GM10266 (cell line): ENCODE data around the gene LAMA3.

Experiments used
- DNase-seq: peaks from one replicate; pipeline ENCODE4 v3.0.0; 2012; ENCODE audit errors: extremely low spot score
- CTCF ChIP-seq: IDR thresholded peaks from 2 replicates; pipeline ENCODE4 v1.5.1; 2012; ENCODE audit warnings: mild to moderate bottlenecking, low read depth; ENCODE audit not compliant: control insufficient read depth, insufficient read depth; ENCODE audit errors: missing control alignments

LAMA3 gene

DNA sequence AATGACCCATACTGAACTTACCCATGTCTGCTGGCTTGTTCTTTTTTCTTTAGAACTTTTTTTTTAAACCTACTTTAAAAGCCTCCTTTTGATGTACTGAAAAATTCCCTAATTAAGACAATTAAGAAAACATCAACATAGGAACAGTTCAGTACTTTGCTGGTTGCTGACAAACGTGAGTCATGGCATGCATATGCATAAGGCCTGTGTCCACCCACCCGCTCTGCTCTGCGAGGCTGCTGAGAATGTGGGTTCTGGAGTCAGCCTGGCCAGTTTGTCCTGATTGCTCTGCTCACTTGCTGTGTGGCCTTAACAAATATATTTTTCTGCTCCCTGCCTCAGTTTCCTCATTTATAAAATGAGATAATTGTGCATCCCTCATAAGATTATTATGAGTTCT is 27.3 kb downstream of the LAMA3 start:
- no peak for TF ChIP-seq CTCF
- DNase-seq: no peak

- TF ChIP-seq CTCF: no peak
- no peak for DNase-seq
Measured at GRCh38 chr18:23716966-23717365, 27.7 kb downstream of the LAMA3 start.

DNA sequence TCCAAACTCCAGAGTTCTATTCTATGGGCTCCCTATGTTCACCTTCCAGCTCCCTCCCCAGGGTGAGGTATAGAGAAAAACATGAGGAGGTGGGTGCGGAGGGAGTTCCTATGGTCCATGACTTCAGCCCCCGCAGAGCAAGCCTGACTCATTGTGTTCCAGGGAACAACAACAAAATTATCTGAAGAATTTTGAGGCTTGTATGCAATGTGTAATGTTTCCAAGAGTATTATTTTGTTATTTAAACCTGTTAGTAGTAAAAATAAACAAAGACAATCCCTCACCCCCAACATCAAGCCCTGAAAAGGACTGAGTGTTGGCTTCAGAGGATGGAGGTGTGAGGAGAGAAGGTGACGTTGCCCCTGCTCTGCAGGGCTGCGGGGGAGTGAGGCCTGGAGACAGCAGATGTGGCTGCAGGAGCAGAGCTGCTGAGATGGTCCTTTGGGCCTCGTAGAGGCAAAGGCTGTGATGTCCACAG is 29.0 kb downstream of the LAMA3 start:
- no peak for DNase-seq

GRCh38 chr18:23718731-23719130 is 29.5 kb downstream of the LAMA3 start:
- TF ChIP-seq CTCF: no peak
- DNase-seq: no peak

More for the DNA sequence above, 29.0 kb downstream of the LAMA3 start:
- no peak for TF ChIP-seq CTCF

DNA sequence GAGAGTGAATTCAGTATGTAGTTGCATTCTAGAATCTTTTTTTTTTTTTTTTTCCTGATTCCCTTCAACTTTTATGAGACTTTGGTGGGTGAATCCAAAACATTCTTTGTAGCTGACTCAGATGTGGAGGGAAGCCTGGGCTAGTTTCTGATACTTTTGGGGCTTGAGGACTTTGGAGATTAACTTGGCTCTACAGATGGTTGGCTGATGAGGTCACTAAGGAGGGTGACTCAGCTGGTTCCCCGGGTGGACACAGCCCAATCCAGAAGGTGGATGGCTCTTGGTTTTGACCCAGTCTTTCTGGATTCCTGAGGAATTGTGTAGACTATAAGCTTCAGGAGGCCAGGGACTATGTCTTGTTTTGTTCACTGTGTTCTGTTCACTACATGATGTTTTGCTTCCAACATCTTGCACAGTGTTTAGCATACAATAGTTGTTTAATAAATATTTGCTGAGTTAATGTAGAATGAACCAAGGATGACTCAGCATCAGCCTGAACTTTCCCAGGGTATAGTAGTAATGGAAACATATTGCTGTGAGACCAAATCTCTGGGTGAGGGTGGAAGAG is 30.5 kb downstream of the LAMA3 start:
- DNase-seq: no peak
- no peak for TF ChIP-seq CTCF

DNA sequence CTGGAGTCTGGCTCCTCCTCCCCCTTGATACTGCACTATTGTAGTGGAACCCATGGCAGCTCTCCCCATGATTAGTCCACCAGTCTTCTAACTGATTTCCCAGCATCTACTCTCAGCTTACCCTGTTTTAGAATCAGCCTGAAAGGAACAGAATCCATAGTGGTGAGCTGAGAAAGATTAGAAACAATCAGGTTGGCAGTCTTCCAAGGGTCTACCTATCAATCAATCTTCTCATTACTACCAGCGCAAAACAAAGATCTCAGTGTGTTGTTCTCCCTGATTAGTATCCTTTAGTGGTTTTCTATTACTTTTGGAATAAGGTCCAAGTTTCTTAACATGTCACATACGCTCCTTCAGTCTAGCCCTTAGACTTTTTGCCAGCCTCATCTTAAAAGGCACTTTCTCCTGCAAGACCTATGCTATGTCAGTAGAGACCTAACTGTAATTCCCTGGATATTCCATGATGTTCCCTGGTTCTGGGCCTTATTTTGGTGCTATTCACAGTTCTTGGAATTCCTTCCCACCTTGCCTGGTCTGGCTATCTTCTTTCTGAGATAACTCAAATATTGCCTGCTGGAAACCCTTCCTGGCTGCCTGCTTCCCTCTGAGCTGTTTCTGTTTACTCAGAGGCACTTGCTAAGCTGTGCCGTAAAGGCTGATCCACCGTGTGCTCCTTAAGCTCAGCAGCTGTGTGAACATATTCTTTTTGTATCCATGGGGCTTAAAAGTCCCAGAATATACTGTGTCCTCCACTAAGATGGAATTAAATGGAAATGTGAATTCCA is 32.6 kb downstream of the LAMA3 start:
- no peak for DNase-seq
- TF ChIP-seq CTCF: no peak

DNA sequence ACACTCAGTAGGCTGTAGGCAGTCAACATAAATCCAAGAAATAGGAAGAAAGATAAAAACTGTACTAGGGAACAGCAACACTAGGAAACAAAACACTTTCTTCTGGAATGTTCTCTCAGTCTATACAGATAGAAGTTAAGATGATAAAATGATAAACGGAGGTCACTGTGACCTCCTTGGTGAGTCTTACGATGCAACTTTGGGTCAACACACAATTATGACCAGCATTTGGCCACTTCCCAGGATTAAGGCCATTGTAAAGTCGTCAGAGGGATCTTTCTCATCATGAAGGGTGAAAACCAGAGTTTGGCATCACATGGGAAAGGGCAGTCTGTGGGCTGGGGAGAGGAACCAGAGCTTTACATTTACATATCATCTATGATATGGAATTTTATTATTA is 33.4 kb downstream of the LAMA3 start:
- no peak for DNase-seq
- no peak for TF ChIP-seq CTCF
